ENCODE measurements around the gene TMEM120B.

TMEM120B gene

GRCh38 chr12:121830588-121831265 is 118.2 kb downstream of the TMEM120B start:
- Mint-ChIP-seq H3K4me3 (no peak overlapping the region), H3K4me1 (peaks cover 5% of the 10 kb centered on the region), H3K9me3 (no peaks in the 10 kb centered on the region), H3K27me3 (no peaks in the 10 kb centered on the region), H3K36me3 (peaks cover 37% of the 10 kb centered on the region), H3K27ac (no peak overlapping the region)
- ATAC-seq (ENCODE audit: low read depth) = no peak
- DNase-seq (ENCODE audit: low spot score in 2 of 2) = no peak

Data from memory B cell (primary cell).